NCI-H2107 treated with DMSO at 0.1 percent for 48 hours (cell line): Measurements from ENCODE around the gene KLF15.

Source experiments
- DNase-seq: peaks from one replicate; lab custom pipeline; 2025; ENCODE audit not compliant: unreplicated experiment; lab: John Stamatoyannopoulos, UW

KLF15 gene

DNA sequence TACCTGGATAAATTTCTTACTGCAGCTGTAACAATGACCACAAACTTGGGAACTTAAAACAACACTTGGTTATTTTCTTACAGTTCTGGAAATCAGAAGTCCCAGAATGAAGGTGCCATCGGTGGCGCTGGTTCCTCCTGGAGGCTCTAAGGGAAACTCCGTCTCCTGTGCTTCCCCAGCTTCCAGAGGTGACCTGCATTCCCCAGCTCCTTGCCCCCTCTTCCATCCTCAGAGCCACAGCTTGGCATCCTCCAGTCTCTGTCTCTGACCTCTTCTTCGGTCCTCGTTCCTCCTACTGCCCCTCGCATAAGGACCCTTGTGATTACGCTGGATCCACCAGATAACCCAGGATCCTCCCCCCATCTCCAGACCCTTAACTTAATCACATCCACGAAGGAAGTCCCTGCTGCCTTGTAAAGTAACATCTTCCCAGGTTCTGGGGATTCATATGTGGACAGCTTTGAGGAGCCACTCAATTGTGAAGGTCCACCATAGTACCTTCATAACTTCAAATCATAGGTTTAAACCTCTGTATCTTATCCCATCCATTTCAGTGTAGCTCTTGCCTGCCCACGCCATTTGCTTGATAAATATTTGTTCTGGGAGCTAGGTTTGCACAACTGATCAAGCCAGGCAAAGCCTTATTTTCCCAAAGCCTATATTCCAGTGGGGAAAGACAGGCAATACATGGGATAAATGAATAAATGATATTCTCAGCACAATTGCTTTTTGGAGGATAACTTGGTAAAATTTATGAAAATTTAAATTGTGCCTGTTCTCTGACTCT is 34.8 kb downstream of the KLF15 start:
- DNase-seq, result no peak

DNA sequence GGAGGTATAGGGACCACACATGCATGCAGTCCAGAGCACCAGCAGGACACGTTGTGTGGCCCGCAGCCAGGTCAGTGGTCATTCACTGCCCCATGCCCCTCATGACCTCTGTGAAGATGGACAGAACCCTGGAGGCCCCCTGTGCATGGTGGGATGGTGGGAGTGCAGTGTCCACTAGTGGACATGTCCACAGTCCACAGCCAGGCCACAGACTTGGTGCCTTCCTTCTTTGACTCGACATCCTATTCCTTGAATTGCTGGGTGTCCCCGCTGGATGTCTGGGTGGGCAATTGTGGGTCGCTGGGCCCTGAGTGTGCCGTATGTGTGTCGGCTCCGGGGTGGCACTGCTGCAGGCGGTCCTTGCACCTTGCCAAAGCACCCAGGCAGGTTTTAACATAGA is 35.7 kb downstream of the KLF15 start:
- no peak for DNase-seq

DNA sequence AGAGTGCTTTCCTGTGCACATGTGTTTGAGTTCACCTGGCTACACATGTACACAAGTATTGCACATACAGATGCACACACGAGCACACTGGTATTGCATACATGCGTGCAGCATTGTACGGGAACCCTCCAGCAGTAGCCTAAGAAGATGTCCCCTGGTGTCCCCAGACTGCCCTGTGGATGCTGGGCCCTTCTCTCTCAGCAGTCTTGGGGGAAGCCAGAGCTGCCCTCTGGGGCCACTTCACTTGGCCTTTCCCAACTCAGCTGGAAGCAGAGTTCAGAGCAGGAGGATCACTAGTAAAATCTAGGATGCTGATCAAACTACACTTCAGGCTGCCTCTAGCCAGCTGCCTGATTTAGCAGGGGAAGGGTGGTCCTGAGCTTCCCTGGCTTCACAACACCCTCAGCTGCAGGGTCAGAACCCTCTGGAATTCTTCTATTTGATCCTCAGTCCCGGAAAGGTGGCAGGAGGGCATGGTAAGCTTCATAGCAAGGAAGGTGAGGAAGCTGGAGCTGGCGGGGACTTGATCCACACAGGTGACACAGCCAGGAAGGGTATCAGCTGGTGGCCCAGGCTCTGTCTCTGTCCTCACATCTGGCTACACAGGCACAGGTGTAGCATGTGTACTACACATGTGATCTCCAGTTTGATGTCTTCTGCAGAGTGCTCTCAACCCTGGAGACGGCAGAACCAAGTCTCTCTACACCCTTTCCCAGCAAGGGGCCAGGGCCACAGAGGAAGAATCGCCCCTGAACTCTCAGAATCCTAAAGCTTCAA is 36.5 kb downstream of the KLF15 start:
- no peak for DNase-seq

DNA sequence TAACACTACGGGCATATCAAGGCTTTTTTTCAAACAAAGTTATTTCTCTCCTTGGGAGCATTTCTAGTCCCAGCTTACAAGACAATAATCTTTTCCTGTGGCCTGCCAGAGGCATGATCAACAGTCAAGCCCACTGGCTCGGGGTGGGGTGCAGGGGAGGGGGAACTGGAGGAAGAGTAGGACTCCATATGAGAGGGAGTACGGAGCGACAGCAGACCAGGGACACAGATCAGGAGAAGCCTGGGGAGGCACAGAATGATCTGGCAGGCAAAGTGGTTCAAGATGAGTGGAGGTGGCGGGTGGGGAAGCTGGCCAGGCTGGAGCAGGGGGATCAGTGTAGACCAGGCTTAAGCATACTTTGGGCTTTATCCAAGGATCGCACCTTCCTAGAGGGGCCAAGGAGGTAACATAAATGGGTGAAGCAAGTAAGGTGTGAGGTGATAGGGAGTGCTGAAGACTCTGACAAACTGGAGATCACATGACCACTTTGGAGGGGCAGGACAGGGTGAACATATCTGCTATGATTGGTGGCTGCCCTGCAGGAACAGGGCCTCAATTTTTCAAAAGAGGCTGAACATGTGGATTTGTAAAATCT is 37.4 kb downstream of the KLF15 start:
- no peak for DNase-seq

DNA sequence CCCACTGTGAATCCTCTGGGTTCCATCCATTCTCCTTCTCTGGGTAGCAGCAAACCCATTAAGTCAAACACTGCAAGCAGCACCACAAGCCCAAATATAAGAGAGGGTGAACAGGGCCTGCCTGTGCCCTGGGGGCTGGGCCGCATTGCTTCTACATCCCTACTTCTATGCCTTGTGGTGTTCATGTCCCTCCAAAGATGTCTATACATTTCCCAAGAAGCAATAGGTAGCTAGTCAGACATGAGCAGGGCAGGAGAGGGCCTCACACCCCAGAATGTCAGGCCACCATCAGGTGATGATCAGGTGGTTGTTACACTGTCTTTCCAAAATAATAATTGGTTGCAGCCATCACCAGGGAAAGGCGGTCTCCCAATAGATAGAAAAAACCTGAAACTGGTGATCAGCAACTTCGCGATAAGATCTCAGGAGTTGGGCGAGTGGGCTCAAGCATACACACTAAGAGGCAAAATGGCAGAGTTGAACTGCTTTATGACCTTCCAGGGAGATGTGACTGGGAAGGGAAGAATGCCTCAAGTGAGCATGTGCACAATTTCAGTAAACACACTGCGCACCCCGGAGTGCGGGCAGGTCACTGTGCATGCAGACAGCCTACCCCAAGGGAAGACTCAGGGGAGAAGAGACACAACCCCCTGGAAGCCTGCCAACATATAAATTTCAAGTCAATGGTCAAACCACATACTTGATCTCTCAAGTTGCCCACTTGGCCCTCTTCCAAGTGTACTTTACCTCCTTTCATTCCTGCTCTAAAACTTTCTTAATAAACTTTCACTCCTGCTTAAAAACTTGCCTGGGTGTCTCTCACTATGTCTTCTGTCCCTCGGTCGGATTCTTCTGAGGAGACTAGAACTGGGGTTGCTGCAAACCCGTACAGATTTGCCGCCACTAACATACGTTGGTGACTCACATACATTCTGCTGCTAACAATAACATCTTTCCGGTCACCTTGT is 39.9 kb downstream of the KLF15 start:
- no peak for DNase-seq

DNA sequence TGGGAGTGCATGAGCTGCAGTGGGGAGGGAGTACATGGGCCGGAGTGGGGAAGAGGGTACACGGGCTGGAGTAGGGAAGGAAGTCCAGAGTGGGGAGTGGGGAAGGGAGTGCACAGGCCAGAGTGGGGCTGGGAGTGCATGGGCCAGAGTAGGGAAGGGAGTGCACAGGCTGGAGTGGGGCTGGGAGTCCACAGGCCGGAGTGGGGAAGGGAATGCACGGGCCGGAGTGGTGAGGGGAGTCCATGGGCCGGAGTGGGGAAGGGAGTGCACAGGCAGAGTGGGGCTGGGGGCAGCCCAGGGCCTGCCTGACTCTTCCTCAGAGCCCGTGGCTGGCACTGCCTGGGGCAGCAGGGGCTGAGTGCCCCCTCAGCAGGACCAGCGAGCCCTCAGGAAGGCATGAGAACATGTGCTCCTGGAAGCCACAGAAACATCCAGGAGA is 40.7 kb downstream of the KLF15 start:
- DNase-seq, result no peak

DNA sequence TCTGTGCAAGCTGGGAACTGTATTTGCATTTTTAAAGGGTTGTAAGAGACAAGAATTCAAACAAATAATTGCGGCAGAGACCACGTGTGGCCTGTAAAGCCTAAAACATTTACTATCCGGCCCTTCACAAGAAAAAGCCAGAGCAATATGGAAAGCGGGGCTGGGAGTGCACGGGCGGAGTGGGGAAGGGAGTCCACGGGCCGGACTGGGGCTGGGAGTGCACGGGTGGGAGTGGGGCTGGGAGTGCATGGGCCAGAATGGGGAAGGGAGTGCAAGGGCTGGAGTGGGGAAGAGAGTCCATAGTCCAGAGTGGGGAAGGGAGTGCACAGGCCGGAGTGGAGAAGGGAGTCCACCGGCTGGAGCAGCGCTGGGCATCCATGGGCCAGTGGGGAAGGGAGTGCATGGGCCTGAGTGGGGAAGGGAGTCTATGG is 41.2 kb downstream of the KLF15 start:
- no peak for DNase-seq

DNA sequence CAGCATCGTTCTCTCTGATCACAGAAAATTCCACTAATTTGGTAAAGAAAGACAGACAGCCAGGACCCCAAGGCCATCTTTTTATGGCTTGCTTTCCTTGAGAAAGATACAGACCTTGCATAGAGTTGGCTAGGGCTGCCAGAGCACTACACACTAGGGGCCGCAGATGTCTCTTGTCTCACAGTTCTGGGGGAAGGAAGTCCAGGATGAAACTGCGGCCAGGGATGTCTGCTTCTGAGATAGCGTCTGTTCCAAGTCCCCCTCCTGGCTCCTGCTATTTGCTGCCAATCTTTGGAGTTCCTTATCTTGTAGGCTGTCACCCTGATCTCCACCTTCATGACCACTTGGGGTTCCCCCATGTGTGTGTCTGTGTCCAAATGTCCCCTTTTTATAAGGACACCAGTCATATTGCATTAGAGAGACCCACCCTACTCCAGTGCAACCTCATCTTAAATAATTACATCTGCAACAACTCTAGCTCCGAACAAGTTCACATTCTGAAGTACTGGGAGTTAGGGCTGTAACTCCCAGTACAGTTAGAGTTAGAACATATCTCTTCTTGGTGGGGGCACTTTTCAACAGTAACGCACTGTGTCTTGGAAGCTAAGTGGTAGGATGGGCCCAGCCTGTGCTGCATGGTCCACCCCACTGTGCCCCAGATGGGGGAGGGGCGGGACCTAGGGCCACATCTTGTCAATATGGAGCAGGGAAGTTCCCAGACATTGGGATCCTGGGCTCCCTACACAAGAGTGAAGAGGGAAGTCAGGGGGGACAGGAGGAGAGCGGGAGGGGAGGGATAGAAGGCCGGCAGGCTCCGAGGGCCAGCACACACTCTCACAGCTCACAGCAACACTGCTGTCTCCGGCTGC is 42.2 kb downstream of the KLF15 start:
- no peak for DNase-seq

DNA sequence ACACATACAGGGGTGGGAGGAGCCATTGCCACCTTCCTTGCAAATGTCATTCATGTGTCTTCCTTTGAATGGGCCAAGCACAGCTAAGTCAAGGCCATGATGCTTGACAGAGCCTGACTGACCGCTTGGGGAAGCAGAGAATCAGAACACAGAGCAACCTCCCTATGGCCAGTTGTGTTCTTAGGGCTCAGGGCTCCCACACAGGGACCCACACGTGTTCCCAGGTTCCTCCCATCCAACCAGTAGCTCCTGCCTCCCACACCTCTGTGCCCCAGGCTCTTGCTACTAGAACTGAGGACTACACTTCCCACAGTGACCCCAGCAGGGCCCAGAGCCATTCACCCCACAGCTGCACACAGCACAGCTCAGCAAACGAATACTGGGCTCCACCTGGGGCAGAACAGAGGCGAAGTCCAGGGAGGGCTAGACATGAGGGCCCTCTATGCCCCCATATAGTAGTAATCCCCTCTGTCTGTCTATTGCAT is 42.9 kb downstream of the KLF15 start:
- no peak for DNase-seq

DNA sequence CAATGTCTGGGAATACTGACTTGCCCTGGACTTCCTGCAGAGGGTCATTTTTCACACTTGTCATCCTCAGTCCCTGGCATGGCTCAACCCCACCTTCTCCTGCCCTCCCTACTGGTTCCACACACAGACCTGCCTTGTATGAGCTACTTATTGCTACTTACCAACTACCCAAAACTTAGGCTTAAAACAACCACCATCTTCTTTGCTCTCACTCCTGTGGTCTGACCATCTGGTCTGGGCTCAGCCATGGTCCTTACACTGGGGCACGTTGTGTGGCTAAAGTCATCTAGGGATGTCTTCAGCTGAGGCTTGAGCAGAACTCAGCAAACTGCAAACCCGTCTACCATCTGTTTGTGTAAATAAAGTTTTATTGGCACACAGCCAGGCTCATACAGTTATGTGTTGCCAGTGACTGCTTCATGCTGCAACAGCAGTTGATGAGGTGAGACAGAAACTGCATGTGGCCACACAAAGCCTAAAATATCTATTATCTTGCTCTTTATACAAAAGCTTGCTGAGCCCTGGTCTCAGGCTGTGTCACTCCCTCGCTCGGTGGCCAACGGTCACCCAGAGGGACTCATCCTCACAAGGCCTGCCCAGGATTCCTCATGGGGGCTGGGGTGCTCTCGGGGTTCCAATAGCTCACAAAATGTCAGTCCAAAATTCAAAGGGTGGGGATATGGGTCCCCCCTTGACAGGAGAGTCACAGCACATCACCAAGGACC is 43.5 kb downstream of the KLF15 start:
- DNase-seq, result no peak

DNA sequence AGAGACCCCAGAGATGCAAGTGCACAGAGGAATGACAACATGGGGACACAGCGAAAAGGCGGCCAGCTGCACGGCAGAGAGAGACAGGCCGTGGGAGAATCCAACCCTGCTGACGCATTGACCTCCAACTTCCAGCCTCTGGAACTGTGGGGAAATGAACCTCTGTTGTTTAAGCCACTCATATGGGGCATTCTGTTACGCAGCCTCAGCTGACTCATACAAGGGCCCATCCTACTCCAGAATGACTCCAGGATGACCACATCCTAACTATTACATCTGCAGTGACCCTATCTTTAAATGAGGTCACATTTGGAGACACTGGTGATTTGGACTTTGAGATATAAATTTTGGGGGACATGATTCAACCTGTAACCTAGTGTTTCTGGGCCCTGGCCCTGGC is 44.0 kb downstream of the KLF15 start:
- no peak for DNase-seq

DNA sequence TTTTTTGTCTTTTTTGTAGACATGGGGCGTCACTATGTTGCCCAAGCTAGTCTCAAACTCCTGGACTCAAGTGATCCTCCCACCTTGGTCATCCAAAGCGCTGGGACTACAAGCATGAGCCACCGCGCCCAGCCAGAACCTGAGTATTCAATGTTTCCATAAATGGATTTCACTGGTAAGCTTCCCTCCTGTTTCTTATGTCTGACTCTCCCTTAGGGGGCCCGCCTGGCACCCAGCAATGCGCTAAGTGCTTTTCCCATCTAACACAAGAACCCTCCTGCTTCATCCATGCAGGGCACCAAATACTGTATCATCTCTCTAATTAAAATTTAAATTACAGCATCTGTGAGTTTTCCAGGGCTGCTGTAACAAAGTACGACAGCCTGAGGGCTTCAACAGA is 44.9 kb downstream of the KLF15 start:
- DNase-seq, result no peak

DNA sequence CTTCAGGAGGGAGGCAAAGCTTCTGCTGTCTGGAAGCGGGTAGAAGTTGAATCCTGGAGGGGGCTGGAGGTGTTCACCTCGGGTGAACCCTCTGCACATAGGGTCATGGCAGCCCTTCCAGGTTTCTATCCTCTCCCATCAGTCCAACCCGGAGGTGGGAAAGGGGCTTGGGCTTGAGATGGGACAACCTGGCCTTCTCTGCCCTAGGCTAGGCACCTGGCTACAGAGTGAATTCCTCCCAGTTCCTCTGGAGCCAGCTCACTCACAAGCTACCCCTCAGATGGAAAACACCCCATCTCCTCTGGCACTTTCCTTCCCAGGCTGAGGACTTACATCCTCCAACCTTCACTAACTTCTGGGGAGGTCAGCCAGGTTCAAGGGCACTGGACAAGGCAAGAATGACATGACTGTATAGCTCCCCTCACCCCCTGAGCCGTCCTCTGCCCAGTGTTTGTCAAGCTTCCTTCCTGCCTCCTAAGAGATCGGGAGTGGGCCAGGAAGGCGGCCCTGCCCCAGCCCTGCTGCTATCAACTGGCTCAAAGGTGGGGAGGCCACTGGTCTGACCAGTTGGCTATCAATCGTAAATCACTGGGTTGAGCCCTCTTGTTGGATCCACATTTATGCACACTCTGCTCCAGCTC is 45.8 kb downstream of the KLF15 start:
- no peak for DNase-seq

DNA sequence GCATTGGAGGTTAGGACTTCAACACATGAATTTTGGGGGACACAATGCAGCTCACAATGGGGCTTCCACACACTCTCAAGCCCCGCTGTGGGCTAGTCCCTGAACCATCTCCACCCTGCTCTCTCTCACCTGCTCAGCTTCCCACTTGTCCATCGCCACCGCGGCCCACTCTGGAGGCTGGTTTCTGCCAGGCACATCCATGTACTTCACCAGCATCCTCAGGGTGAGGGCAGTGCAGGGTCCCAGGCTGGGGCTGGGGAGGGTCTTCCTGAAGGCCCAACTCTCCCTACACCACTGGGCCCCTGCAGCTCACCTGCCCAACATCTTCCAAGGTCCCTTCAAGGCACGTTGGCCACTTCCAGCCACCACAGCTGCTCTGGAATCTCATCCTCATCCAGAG is 46.4 kb downstream of the KLF15 start:
- DNase-seq, result no peak

DNA sequence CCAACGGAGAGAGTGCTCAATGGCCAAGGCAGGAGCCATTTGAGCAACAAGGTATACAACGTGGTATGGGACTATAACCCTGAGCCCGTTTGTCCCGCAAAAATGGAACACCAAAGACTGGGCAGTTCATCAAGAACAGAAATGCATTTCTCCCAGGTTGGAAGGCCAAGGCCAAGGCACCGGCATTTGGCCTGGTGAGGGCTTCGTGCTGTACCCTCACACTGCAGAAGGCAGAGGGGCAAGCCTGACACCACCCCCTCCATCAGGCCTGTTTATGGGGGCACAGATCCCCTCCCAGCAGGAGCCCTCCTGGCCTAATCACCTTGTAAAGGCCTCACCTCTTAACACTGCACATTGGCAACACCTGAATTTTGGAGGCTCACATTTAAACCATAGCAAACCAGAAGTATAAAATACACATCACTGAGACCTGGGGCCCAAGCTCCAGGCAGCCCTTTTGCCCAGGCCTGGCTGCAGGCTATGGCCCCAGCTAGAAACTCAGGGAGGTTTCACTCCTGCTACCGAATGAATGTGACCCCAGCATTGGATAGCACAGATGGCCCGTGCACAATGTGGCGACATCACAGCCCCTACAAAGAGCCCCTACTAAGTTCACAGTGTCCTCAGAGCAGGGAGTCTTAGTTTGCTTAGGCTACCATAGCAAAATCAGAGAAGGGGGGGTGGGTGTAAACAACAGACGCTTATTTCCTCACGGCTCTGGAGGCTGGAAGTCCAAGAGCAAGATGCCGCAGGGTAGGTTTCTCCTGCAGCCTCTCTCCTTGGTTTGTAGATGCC is 47.1 kb downstream of the KLF15 start:
- no peak for DNase-seq

DNA sequence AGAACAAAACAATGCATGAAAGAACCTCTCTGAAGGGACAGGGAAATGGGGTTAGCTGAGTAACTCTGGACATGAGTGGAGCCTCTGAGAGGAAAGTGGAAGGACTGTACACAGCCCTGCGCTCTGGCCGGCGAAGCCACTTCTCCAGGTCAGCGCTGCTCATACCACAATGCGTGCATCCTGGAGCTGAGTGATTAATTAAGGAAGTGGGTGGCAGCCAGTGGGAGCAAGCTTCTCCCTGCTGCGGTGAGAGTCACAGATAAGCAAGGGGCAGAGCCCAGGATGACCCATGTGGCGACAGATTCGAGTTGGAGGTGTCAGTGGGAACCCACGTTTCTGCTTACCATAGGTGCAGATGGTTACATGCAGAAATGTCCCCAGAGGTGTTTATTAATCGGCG is 48.0 kb downstream of the KLF15 start:
- DNase-seq, result no peak

DNA sequence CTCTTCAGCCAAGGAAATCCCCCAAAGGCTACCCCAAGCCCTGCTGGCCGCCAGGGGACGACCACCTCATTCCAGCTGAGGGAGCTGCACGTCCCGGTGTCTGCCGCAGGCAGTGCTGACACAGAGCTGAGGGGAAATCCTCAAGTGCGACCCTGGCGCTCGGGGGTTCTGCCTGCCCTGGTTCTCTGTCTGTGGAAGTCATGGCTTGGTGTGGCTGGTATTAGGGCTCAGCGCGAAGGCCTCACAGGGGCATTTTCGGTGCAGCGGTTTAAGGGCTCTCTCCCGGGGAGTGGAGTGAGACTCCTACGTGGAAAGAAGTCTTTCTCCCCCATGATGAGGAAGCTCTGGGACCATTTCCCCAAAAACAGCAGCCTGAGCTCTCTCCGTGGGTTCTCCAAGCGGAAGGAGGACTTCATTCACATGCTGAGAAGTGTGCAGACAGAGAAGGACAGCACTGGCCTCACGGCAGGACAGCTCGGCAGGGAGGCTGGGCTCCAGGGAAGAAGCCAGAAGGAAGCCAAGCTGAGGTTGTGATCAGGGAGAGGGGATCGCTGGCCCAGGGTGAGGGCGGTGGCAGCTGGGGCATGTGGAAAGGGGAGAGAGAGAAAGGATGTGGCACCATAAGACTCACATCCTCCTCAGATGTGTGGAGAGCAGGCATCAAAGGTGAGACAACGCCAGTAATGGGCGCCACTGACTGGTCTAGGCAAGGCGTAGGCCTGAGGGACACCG is 48.6 kb downstream of the KLF15 start:
- no peak for DNase-seq
